GM21619 (cell line): ENCODE measurements around the gene FSTL5.
"Not testable (repeated sequence)": the region's sequence is repeated elsewhere in the genome, so short reads cannot be mapped to it uniquely, and the experiment has no call there.

Experiments used
- ATAC-seq: cut with Tn5 transposase; IDR thresholded peaks from one replicate; pipeline ENCODE4 v1.9.1; 2021; ENCODE audit not compliant: unreplicated experiment

The FSTL5 gene

DNA sequence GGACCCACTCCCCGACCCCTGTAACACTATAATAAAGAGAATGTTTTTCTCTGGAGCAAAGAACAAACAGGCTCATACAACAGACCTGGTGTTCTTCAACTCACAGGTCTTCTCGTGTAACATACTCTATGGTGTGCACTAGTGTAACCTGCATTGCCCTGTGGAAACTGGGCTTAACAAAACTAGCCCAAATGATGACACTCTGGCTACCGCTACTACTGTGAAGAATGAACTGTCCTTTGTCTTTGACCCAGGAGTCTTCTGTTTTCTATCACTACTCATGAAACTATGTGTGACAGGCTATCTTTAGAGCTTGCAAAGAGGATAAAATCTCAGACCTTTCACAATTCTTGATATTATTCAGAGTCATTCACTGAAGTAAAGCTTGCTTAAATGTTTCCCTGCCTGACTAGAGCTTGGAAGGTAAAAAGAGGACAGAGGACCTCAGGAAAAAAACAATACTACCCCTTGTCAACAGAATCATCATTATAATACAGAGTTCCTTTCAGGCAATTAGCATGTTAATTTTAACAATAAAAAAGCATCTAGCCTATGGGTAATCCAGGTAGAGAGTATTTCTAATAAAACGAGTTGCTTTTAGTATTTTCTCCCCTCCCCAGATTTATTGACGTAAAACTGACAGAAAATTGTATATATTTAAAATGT lies 59.2 kb downstream of the FSTL5 start:
- ATAC-seq = no peak

DNA sequence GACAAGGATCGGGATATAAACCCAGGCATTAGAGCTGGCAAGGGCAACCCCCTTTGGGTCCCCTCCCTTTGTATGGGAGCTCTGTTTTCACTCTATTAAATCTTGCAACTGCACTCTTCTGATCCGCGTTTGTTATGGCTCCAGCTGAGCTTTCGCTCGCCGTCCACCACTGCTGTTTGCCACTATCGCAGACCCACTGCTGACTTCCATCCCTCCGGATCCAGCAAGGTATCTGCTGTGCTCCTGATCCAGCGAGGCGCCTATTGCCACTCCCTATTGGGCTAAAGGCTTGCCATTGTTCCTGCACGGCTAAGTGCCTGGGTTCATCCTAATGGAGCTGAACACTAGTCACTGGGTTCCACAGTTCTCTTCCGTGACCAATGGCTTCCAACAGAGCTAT lies 59.9 kb downstream of the FSTL5 start:
- ATAC-seq = not testable (repeated sequence)

DNA sequence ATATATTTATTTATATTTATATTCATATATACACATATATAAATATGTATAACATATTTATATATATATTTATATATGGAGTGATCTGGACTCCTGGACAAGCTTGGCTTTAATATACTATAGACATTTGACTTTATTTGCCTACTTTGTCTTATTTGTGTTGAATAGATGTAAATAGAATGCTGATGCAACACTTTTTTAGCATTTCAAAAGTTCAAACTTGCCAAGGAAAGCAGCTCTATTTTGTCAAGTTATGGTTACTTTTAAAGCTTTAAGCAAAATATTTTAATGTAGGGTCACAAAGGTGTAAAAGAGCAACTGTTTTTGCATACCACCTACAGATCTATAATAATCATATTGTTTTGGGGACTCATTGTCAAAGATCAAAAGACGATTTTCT lies 61.1 kb downstream of the FSTL5 start:
- ATAC-seq = no peak

DNA sequence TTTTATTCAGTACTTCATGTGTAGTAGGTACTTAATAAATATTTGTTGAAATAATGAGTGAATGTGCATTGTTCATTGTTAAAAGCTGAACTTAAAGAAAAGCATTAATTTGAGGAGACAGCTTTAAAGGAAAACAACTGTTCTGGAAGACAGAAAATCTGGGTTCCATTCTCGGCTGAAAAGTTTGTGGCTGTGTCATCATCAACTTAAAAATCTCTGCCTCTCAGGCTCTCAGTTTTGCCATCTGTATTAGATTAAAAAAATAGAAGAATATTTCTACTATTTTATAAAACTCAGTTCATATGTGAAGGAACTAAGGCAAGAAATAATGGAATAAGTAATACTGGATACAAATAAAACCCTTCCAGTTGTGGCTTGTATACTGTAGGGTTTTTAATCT lies 62.5 kb downstream of the FSTL5 start:
- no peak for ATAC-seq

DNA sequence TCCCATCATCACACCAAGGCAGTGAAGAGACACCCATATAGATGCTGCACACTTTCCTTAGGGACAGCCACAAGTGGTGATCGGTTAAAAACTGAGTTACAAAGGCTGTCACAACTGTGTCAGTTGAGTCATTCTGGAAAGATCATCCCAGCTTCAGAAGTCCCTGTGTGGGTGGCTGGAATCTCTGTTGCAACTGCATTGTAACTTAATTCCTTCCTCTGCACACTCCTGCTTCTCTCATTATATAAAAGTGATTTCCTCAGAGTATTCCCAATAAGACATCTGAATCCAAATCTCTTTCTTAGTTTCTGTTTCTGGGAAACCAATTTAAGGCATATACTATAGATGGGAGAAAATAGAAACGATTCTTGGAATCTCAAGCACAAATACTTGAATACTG lies 88.1 kb downstream of the FSTL5 start:
- no peak for ATAC-seq

DNA sequence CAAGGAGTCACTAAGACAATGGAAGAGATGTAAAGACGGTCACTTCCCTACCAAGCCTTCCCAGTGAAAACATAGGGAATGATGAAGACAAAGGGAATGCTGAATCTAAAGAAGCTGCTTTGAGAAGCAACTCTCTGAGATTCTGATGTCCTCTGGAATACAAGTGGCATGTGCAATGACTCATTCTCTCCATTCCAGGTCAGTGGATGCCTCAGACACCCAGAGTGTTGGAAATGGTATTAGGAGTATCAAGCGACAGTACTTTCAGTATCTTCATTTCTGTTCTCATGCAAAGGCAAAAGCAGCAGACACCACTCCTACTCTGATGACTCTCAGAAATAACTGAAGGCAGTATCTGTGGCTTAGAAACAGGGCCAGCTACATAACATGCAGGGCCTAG lies 102.6 kb downstream of the FSTL5 start:
- ATAC-seq = no peak

DNA sequence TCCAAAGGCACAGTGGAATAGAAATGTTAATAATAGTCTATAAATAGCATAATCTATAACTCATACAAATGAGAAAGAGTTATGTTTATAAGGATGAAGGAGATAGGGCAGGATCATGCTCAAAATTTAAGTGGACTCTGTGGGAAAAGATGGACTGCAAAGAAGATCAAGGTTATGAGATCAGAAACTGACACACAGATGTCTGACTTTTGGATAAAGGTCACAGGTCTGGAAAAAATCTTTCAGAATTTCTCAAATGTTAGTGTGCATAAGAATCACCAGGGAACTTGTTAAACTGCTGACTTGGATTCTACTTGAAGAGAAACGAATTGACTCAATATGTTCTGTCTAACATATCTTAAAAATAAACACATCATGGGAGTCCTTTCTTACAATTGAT lies 104.1 kb downstream of the FSTL5 start:
- no peak for ATAC-seq

DNA sequence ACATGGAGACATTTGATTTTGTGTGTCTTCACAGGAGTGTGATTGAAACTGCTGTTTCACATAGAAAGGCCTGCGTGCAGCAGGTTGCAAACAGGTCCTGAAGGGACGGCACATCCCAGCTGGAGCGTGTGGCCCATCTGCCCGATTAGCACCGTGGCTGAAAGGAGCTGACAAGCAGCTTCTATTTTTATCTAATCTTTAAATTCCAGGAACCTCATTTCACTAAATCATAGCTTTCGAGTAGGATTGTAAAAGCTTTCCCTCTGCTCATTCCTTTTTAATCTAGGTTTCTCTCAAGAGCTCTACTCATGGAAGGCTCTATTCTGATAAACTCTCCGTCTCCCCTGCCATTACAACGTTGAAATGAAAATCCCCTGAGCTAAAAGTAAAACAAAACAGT lies 106.8 kb downstream of the FSTL5 start:
- ATAC-seq = no peak

DNA sequence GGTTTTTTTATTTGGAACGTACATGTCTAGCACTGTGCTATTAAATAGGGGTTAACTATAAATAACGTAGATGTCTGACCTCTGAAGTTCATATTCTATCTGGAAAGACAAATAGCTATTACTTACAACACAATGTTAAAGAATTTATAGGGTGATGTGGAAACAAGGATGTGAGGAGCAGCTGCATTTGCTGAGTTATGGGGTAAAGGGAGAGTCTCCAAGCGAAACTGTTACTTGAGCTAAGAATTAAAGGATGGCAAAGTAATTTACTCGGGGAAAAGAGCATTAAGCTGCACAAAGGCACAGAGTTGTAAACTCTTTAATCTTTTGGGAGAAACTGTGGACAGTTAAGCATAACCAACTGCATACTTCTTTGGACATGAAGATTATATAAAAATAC lies 117.7 kb downstream of the FSTL5 start:
- no peak for ATAC-seq

DNA sequence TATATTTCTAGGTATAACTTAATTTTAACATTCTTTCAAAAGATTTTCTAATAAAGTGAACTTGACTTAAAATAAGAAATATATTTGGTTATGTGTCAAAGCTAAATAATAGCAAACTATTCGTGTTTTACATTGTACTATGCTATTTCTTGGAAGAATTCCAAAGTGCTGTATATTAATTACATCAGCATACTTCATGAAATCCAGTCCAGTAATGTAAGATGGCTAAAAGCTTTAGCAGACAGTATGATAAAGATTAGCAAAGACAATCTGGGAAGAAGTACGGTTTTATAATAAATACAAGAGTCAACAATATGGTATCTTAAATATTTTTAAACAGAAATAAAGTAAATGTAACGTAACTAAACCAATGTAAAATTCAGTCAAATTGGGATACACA lies 125.7 kb downstream of the FSTL5 start:
- no peak for ATAC-seq

DNA sequence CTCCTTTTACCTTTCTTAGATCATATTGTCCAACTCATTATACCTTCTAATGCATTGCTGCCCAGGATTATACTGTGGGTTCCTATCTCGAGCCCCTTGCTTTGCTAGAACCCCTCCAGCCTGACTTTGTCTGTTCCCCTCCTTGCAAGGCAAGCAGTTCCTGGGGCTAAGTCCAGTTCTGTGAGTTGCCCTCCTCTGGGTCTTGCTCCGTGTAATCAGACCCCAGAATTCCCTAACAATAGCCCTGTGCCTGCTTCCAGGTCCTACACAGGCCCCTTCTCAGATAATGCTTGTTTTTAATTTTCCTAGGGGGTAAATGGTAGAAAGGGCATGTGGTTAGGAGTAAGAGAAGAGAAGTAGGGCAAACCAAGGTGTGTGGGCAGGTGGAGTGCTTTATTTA lies 145.9 kb downstream of the FSTL5 start:
- ATAC-seq = no peak

DNA sequence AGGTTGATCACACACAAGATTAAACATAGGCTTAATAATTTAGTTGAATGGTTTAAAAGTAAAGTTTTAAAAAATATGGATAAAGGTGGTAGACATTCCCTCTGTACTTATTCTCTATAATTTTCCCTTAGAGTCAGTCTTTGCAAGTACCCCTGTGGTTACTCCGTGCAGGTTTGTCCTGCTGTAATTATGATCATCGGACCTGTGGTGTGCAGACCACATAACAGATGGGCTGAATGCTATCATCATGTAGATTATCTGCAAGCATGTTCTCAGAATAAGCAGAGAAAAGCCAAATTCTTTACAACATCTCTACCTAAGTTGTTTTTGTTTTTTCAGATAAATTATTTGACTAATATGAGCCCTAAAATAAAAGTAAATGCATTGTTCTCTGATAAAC lies 146.8 kb downstream of the FSTL5 start:
- ATAC-seq = no peak

DNA sequence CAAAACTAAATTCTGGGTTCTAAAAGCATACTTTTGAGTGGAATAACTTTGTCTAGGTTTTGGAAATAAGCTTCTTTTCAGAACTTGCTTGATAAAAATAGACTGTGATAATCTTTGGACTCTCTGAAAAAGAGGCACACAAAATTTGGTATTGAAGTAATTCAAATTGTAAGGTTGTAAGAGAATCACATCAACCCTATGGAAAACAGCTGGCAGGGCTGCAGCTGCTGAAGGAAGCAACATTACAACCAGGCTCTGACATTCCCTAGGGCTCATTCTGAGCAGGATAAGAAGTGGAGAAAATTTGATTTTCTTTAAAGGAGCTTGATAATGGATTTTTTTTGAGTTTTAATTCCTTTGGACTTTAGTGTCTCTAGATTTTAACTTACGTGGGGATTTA lies 147.6 kb downstream of the FSTL5 start:
- ATAC-seq = no peak

DNA sequence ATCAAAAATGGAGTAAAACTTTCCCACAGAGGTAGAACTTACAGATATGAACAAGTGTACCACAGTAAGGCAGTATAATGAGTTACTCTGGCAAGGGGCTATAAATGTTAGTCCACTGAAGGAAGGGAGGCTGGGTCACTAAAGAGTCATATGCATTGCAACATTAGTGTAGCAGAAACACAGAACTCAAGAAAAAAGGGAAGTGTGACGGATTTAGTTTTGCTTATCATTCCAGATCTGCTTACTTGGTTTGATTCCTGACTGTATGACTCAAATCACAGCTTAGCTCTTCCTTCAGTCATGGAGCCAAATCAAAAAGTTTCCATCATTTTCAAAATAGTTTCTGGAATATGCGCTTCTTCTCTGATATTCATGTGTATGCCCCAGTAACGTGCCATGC lies 148.7 kb downstream of the FSTL5 start:
- no peak for ATAC-seq

DNA sequence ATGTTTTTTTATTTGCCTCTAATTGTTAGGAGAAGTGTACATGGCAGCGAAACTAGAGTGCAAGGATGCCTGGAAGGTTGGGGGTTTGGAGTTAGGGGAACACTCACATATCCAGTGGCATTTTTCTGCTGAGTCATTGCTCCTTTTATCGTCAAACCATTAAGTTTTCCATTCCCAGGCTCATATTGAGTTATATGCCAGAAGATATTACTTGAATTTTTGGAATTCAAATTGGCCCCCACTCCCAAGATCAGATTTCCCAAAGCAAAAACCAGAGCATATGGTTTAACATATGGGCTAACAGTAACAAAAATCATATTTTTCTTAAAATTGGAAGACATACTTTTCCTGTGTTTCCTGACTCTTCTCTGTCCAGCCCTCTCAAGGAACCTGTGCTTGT lies 152.7 kb downstream of the FSTL5 start:
- no peak for ATAC-seq

DNA sequence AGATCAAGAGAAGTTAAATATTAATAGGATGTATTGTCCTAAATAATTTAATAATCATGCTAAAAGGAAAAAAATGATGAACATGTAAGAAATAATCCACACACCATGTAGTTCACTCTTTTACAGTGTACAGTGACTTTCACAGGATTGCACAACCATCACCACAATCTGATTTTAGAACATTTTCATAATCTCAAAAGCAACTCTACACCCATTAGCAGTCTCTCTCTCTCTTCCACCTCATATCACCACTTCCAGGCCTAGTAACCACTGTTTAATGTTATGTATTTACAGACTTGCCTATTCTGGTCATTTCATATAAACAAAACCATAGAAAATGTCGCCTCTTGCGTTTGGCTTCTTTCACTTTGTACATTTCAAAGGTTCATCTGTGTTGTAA lies 153.4 kb downstream of the FSTL5 start:
- ATAC-seq = no peak

DNA sequence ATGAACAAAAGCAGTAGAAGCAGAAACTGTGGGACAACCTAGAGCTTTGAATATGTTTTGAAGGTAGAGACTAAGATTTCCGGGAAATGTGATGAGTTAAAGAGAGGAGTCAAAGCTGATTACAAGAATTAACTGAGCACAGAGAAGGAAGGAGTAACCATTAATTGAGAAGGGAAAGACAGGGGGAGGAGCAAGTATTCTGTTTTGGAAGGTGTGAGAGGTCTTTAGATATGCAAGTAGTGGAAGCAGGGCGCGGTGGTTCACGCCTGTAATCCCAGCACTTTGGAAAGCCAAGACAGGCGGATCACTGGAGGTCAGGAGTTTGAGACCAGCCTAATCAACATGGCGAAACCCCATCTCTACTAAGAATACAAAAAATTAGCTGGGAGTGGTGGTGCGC lies 171.5 kb downstream of the FSTL5 start:
- no peak for ATAC-seq

DNA sequence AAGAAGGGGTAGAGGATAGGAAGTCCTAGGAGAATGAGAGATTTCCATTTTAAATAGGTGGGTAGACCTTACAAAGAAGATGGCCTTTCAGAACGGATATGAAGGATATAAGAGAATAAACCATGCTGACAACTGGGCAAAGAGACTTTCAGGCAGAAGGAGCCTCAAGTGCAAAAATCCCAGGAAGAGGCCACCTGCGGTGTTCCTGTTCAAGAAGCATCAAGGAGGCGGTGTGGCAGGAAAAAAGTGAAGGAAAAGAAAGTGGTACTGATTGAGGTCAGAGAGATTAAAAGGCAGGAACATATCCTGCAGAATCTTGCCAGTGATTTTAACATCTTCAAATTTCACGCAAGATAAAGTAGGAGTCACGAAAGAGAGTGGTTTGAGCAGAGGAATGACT lies 172.0 kb downstream of the FSTL5 start:
- ATAC-seq = no peak

DNA sequence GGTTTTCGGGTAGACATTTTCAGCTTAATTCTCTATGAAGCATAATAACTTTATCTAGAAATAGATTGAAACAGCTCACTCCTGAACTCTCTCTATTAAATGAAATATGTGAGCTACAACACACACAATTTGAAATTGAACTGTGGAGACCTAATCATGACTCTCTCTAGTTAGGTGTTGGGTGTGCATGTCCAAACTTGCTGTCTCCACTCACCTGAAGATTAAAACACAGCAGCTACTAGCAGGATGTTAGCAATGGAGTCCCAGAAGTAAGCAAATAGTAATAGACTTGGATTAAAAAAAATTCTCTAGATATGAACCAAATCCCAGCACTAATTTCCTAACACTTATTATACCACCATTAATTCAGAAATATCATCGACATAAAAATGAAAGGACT lies 173.1 kb downstream of the FSTL5 start:
- no peak for ATAC-seq

DNA sequence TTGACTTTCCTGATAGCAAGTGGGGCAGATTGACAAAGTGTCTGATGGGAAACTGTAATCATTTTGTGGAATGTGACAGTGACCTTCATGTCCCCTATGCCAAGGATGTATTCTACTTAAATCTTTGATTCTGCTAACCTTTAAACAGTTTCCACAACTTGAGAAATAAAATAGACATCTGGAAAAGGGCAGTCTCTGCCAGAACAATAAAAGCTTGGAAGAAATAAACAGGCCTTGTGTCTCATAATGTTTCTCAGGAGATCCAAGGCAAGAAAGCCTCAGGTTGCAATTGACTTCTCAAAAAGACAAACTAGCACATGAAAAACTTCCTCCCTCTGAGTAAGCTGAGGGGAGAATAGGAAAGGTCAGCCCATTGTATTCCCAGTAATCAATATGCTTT lies 174.9 kb downstream of the FSTL5 start:
- no peak for ATAC-seq

DNA sequence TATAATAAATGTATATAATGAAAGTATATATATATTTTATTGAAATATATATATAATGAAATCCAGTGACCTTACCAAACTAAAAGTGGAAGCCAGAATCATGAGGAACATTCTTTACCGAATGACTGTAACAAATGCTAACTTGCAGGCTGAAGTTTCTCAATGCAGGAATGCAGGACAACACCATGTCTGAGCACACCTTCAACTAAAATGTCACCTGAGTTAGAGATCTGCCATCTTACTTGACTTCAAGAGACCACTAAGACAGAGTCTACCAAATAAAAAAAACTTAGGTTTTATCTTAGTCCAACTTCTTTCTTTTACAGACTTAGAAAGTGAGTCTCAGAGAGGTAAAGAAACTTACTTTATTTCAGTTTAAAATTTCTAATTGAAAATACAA lies 176.2 kb downstream of the FSTL5 start:
- ATAC-seq = no peak

DNA sequence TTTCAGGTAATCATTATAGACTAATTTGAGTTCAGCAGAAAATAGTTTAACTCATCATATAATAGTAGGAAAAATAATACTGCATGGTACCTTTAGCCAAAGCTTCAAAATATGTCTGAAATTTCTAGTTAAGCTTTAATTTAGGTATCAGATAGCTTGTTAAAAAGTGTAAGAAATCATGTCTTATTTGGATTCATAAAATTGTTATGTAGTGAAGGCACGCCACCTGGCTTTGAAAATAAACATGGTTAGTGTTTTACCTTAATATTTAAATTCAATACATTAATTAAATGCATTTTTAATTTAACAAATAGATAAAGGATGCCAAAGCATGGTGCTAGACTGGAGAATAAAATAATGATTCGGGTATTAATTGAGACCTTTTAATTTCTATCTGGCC lies 211.4 kb downstream of the FSTL5 start:
- no peak for ATAC-seq

DNA sequence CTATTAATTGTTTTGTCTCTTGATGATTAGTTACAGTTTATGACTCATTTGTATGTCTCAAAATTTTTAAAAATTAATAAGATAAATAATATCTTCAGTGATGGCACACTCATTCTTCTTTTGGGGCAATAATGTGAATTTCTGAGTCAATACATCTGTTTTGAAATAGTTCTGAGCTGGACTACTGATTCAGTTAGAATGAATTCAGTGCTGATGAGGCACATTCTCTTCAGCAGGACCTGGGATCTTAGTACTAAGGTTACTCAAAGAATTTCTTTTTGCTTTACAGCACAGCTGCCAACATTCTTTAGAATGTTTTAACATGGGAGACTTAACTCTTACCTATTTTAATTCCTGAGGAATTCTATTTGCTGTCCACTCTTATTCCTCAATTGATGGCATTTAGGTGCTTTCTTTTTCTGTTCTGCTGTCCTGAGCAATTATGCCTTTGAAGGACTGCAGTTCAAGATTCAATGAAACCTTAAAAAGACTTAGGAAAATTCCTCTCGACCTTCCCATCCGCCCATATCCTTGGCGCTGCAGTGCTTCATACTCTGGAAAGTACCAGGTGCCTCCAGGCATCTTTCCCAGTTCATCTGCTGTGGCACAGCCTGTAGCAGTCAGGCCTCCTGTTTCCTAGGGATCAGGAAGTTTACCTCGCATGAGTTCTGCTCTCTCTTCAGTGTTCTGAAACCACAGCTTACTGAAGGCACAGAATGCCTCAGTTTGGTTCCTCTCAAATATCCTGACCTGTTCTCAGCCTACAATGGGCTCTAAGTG lies 213.7 kb downstream of the FSTL5 start:
- no peak for ATAC-seq
